Natural killer cell (primary cell): ENCODE data around the gene PTPRT. TPM values are rescaled to one million over a fixed set of nuclear protein-coding genes. Genes with fewer than 3 reads are reported as not detected.

Source experiments
- ATAC-seq, 3 donors: fragments of 150-1000 bp in 2 of 3; fragments of 200-7000 bp in 1 of 3; cut with Tn5 transposase; 1 replicate in 1 of 3; 2 replicates in 2 of 3; pipeline ENCODE4 v1.10.0; 2021; ENCODE audit warnings: mild to moderate bottlenecking in 2 of 3, moderate library complexity in 2 of 3
- DNase-seq, 2 donors: peaks; one replicate each; pipeline versions ENCODE4 v3.0.0 to v3.0.0-alpha.2; 2013 to 2021; ENCODE audit warnings: mixed read lengths in 1 of 2
- H3K27ac ChIP-seq: one replicate; pipeline ENCODE4 v1.5.1; 2013; ENCODE audit warnings: mild to moderate bottlenecking, low read length
- H3K27me3 ChIP-seq: one replicate; pipeline ENCODE4 v1.6.1; 2013; ENCODE audit warnings: low read length; ENCODE audit not compliant: control insufficient read depth, insufficient read depth
- H3K36me3 ChIP-seq: one replicate; pipeline ENCODE4 v1.6.1; 2013; ENCODE audit warnings: low read length; ENCODE audit not compliant: control insufficient read depth, insufficient read depth
- H3K4me1 ChIP-seq: one replicate; pipeline ENCODE4 v1.6.1; 2013; ENCODE audit warnings: low read length; ENCODE audit not compliant: control insufficient read depth, insufficient read depth
- H3K4me3 ChIP-seq: one replicate; pipeline ENCODE4 v1.5.1; 2013; ENCODE audit warnings: low read length
- H3K9me3 ChIP-seq: one replicate; pipeline ENCODE4 v1.6.1; 2013; ENCODE audit warnings: low read length; ENCODE audit not compliant: control insufficient read depth, insufficient read depth
- H3K27ac Mint-ChIP-seq, 2 donors: one replicate each; pipeline ENCODE4 v1.8.0; 2022; ENCODE audit warnings: mild to moderate bottlenecking in 2 of 2, mixed read lengths in 2 of 2, moderate library complexity in 1 of 2
- H3K27me3 Mint-ChIP-seq, 2 donors: one replicate each; pipeline ENCODE4 v1.8.0; 2022; ENCODE audit warnings: low read depth in 2 of 2, mixed read lengths in 2 of 2
- H3K36me3 Mint-ChIP-seq: one replicate; pipeline ENCODE4 v1.8.0; 2022; ENCODE audit warnings: mixed read lengths
- H3K4me1 Mint-ChIP-seq, 2 donors: one replicate each; pipeline ENCODE4 v1.8.0; 2022; ENCODE audit warnings: mixed read lengths in 2 of 2
- H3K4me3 Mint-ChIP-seq: one replicate; pipeline ENCODE4 v1.8.0; 2022; ENCODE audit warnings: mild to moderate bottlenecking, moderate library complexity, mixed read lengths
- H3K9me3 Mint-ChIP-seq, 2 donors: one replicate each; pipeline ENCODE4 v1.8.0; 2022; ENCODE audit warnings: mixed read lengths in 2 of 2
- CTCF ChIP-seq: fragments of 200-600 bp; IDR thresholded peaks from one replicate; pipeline ENCODE4 v1.8.0; 2022; ENCODE audit warnings: antibody characterized with exemption
- WGBS: methylation state at CpG from one replicate; pipeline ENCODE4 v1.1.7; 2013; ENCODE audit warnings: missing lambda C conversion rate; ENCODE audit not compliant: insufficient coverage; 5-methylcytosine and 5-hydroxymethylcytosine counted together
- intact Hi-C: fragments of 100-400 bp; cut with micrococcal nuclease; formaldehyde crosslinking; loops from one replicate; pipeline ENCODE4 v1.14.2; 2022
- total RNA-seq, 4 donors: library from RNA; stranded (reverse); fragments of 120-200 nt in 1 of 4; gene quantifications; one replicate each; pipeline versions ENCODE4 v1.2.3 to v1.2.4, GENCODE V29; 2013 to 2022

Gene PTPRT
- total RNA-seq, 3 donors from 2014 or later (not counting 1 experiment from before 2014, with no cell fraction given), result not detected

GRCh38 chr20:42708266-42708665, 481.4 kb downstream of the PTPRT start:
- no peak for ATAC-seq

GRCh38 chr20:42706759-42707158, 482.9 kb downstream of the PTPRT start:
- Histone ChIP-seq H3K36me3 (no peaks in the 10 kb centered on the region), H3K4me1 (no peaks in the 10 kb centered on the region), H3K4me3 (no peak overlapping the region), H3K27ac (no peak overlapping the region), H3K27me3 (no peaks in the 10 kb centered on the region), H3K9me3 (peaks cover 9% of the 10 kb centered on the region)
- Mint-ChIP-seq H3K27ac (no peak overlapping the region), H3K9me3 (peaks cover 6 to 8% of the 10 kb centered on the region in 2 donors), H3K27me3 (no peaks in the 10 kb centered on the region), H3K4me3 (no peak overlapping the region), H3K4me1 (peaks cover 0 to 6% of the 10 kb centered on the region in 2 donors), H3K36me3 (no peaks in the 10 kb centered on the region)
- TF ChIP-seq CTCF, result no peak
- ATAC-seq (no peak), DNase-seq (no peak)
- 74% methylated on average over 1 of the region's 1 CpG for WGBS
- intact Hi-C loops, result no loop called here

More at GRCh38 chr20:42708266-42708665, 481.4 kb downstream of the PTPRT start:
- Histone ChIP-seq H3K4me3 (no peak overlapping the region), H3K9me3 (peaks cover 11% of the 10 kb centered on the region), H3K4me1 (no peaks in the 10 kb centered on the region), H3K27me3 (no peaks in the 10 kb centered on the region), H3K27ac (no peak overlapping the region), H3K36me3 (no peaks in the 10 kb centered on the region)
- no peak overlapping the region for H3K4me3 Mint-ChIP-seq
- H3K36me3 Mint-ChIP-seq, result no peaks in the 10 kb centered on the region
- DNase-seq, result no peak
- H3K27me3 Mint-ChIP-seq, result no peaks in the 10 kb centered on the region
- intact Hi-C loops, result no loop called here
- TF ChIP-seq CTCF, result no peak
- no peaks in the 10 kb centered on the region for H3K4me1 Mint-ChIP-seq
- WGBS, result 92% methylated on average over 3 of the region's 3 CpGs
- no peak overlapping the region for H3K27ac Mint-ChIP-seq
- peaks cover 3 to 6% of the 10 kb centered on the region in 2 donors for H3K9me3 Mint-ChIP-seq

- no peak for ATAC-seq
Measured at GRCh38 chr20:42705550-42705949, 484.2 kb downstream of the PTPRT start.

More at GRCh38 chr20:42705550-42705949, 484.2 kb downstream of the PTPRT start:
- H3K4me1 Mint-ChIP-seq, result peaks cover 0 to 6% of the 10 kb centered on the region in 2 donors
- Histone ChIP-seq H3K9me3 (peaks cover 8% of the 10 kb centered on the region), H3K4me3 (no peak overlapping the region), H3K36me3 (no peaks in the 10 kb centered on the region), H3K27me3 (no peaks in the 10 kb centered on the region), H3K27ac (no peak overlapping the region), H3K4me1 (no peaks in the 10 kb centered on the region)
- H3K9me3 Mint-ChIP-seq, result peaks cover 4 to 8% of the 10 kb centered on the region in 2 donors
- no peak overlapping the region for H3K4me3 Mint-ChIP-seq
- H3K27ac Mint-ChIP-seq, result no peak overlapping the region
- H3K36me3 Mint-ChIP-seq, result no peaks in the 10 kb centered on the region
- H3K27me3 Mint-ChIP-seq, result no peaks in the 10 kb centered on the region
- intact Hi-C loops, result no loop called here
- no peak for DNase-seq
- no peak for TF ChIP-seq CTCF
